Nephron progenitor cell (in vitro differentiated cells): Measurements from ENCODE around the gene CSK.

Source experiments
- DNase-seq: peaks from one replicate; pipeline ENCODE4 v3.0.0; 2021
- H3K27ac Mint-ChIP-seq: 2 replicates; pipeline ENCODE4 v1.8.0; 2021; ENCODE audit warnings: mild to moderate bottlenecking, moderate library complexity, mixed read lengths
- H3K27me3 Mint-ChIP-seq: 2 replicates; pipeline ENCODE4 v1.8.0; 2021; ENCODE audit warnings: mild to moderate bottlenecking, low read depth, mixed read lengths; ENCODE audit not compliant: poor library complexity
- H3K36me3 Mint-ChIP-seq: 2 replicates; pipeline ENCODE4 v1.8.0; 2021; ENCODE audit warnings: low read depth, mixed read lengths
- H3K4me1 Mint-ChIP-seq: 2 replicates; pipeline ENCODE4 v1.8.0; 2021; ENCODE audit warnings: mixed read lengths
- H3K4me3 Mint-ChIP-seq: 2 replicates; pipeline ENCODE4 v1.8.0; 2021; ENCODE audit warnings: mild to moderate bottlenecking, moderate library complexity, mixed read lengths
- H3K9me3 Mint-ChIP-seq: 2 replicates; pipeline ENCODE4 v1.8.0; 2021; ENCODE audit warnings: mild to moderate bottlenecking, moderate library complexity, mixed read lengths
- CTCF ChIP-seq: fragments of 200-600 bp; sonication (generic); IDR thresholded peaks from 2 replicates; pipeline ENCODE4 v1.5.0; 2021; ENCODE audit warnings: antibody characterized with exemption

The CSK gene

GRCh38 chr15:74843891-74844299 lies 62.0 kb downstream of the CSK start:
- Mint-ChIP-seq H3K36me3 (peaks cover 26% of the 10 kb centered on the region), H3K27me3 (no peaks in the 10 kb centered on the region), H3K27ac (no peak overlapping the region), H3K4me3 (peak overlapping the region; percentile 85), H3K9me3 (no peaks in the 10 kb centered on the region), H3K4me1 (peaks cover 51% of the 10 kb centered on the region)
- no peak for DNase-seq
- TF ChIP-seq CTCF: no peak

- DNase-seq: no peak
Measured at GRCh38 chr15:74844319-74845207, 62.7 kb downstream of the CSK start.

GRCh38 chr15:74845208-74845568 lies 63.3 kb downstream of the CSK start:
- Mint-ChIP-seq H3K27ac (no peak overlapping the region), H3K4me1 (peaks cover 44% of the 10 kb centered on the region), H3K36me3 (peaks cover 26% of the 10 kb centered on the region), H3K4me3 (no peak overlapping the region), H3K27me3 (no peaks in the 10 kb centered on the region), H3K9me3 (no peaks in the 10 kb centered on the region)
- no peak for DNase-seq
- TF ChIP-seq CTCF: no peak

More at GRCh38 chr15:74844319-74845207, 62.7 kb downstream of the CSK start:
- H3K4me1 Mint-ChIP-seq: peaks cover 48% of the 10 kb centered on the region
- no peaks in the 10 kb centered on the region for H3K9me3 Mint-ChIP-seq
- TF ChIP-seq CTCF: no peak
- peak overlapping the region; percentile 91 for H3K27ac Mint-ChIP-seq
- H3K36me3 Mint-ChIP-seq: peaks cover 26% of the 10 kb centered on the region
- no peaks in the 10 kb centered on the region for H3K27me3 Mint-ChIP-seq
- H3K4me3 Mint-ChIP-seq: no peak overlapping the region

GRCh38 chr15:74845581-74845980 lies 63.7 kb downstream of the CSK start:
- Mint-ChIP-seq H3K27ac (no peak overlapping the region), H3K36me3 (peaks cover 26% of the 10 kb centered on the region), H3K4me1 (peaks cover 40% of the 10 kb centered on the region), H3K27me3 (no peaks in the 10 kb centered on the region), H3K9me3 (no peaks in the 10 kb centered on the region), H3K4me3 (no peak overlapping the region)
- no peak for DNase-seq
- no peak for TF ChIP-seq CTCF

GRCh38 chr15:74847432-74847831 lies 65.6 kb downstream of the CSK start:
- Mint-ChIP-seq H3K9me3 (no peaks in the 10 kb centered on the region), H3K4me1 (peaks cover 22% of the 10 kb centered on the region), H3K27ac (no peak overlapping the region), H3K36me3 (peaks cover 31% of the 10 kb centered on the region), H3K27me3 (no peaks in the 10 kb centered on the region), H3K4me3 (no peak overlapping the region)
- TF ChIP-seq CTCF: no peak
- no peak for DNase-seq

GRCh38 chr15:74850393-74850792 lies 68.5 kb downstream of the CSK start:
- Mint-ChIP-seq H3K27ac (no peak overlapping the region), H3K36me3 (peaks cover 25% of the 10 kb centered on the region), H3K9me3 (no peaks in the 10 kb centered on the region), H3K27me3 (no peaks in the 10 kb centered on the region), H3K4me1 (peaks cover 9% of the 10 kb centered on the region), H3K4me3 (no peak overlapping the region)
- TF ChIP-seq CTCF: no peak
- no peak for DNase-seq
